22Rv1 (cell line): ENCODE results near the gene NNMT.

Source experiments
- H3K27ac ChIP-seq: fragments of 450-650 bp; 2 replicates; pipeline ENCODE4 v1.5.1; 2017
- ZFX ChIP-seq: fragments of 450-650 bp; IDR thresholded peaks from 2 replicates; pipeline ENCODE4 v1.6.1; 2017; ENCODE audit warnings: antibody characterized with exemption, borderline replicate concordance
- TF ChIP-seq, protein P1 (sequence below): fragments of 450-650 bp; IDR thresholded peaks from 2 replicates; pipeline ENCODE4 v1.5.1; 2017; ENCODE audit warnings: mild to moderate bottlenecking

The NNMT gene

DNA sequence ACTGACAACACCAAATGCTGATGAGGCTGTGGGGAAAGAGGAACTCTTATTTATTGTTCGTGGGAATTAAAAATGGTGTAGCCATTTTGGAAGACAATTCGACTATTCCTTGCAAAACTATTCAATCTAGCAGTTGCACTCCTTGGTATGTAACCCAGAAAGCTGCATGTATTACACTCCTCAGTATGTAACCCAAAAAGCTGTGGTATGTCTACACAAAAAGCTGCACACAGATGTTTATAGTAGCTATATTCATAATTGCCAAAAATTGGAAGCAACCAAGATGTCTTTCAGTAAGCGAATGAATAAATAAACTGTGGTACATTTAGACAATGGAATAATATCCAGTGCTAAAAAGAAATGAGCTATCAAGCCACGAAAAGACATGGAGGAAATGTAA, 4.9 kb downstream of the NNMT start:
- H3K27ac ChIP-seq = no peak overlapping the region
- TF ChIP-seq, protein P1, sequence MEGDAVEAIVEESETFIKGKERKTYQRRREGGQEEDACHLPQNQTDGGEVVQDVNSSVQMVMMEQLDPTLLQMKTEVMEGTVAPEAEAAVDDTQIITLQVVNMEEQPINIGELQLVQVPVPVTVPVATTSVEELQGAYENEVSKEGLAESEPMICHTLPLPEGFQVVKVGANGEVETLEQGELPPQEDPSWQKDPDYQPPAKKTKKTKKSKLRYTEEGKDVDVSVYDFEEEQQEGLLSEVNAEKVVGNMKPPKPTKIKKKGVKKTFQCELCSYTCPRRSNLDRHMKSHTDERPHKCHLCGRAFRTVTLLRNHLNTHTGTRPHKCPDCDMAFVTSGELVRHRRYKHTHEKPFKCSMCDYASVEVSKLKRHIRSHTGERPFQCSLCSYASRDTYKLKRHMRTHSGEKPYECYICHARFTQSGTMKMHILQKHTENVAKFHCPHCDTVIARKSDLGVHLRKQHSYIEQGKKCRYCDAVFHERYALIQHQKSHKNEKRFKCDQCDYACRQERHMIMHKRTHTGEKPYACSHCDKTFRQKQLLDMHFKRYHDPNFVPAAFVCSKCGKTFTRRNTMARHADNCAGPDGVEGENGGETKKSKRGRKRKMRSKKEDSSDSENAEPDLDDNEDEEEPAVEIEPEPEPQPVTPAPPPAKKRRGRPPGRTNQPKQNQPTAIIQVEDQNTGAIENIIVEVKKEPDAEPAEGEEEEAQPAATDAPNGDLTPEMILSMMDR = no peak
- no peak for TF ChIP-seq ZFX

DNA sequence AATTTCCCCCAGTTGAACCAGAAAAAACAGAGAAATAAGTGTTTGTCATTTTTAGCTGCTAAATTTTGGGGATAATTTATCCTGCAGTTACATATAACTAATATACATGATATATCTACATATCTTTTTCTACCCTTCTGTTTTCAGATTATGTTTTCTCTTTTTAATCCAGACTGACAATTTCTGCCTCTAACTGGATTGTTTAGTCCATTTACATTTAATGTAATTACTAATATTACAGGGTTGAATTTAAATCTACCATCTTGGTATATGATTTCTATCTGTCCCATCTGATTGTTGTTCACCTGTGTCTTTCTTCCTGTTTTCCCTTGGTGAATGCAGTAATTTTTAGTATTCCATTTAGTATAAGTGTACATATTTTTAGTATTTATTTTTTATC, 5.7 kb downstream of the NNMT start:
- no peak overlapping the region for H3K27ac ChIP-seq

DNA sequence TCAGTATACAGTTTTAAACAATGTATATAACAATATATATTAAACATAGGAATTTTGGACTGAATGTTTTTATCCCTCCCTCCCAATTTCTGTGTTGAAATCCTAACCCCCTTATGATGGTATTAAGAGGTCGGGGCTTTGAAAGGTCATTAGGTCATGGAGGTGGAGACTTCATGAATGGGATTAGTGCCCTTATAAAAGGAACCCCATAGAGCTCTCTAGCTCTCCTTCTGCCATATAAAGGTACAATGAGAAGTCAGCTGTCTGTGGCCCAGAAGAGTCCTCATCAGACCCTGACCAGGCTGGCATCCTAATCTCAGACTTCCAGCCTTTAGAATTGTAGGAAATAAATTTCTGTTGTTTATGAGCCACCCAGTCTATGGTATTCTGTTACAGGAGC, 6.5 kb downstream of the NNMT start:
- H3K27ac ChIP-seq = no peak overlapping the region
- TF ChIP-seq, protein P1 = no peak

More for the DNA sequence above, 5.7 kb downstream of the NNMT start:
- TF ChIP-seq, protein P1 = no peak
- TF ChIP-seq ZFX = no peak

DNA sequence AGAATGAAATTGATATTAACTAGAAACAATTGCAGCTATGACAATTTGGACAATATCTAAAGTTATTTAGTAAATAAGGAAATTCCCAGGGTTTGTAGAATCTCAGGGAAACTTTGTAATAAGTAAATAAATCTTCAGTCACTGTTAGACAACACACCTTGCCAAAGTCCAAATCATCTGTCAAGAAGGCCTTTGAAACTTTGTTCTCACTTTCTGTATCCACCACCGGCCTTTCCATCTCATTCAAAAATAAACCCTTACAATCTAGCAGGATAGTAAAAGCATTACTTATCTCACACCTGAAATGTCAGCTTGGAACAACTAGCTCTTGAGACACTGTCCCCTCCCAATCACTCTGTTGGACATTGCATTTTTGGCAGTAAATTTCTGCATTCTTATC, 7.9 kb downstream of the NNMT start:
- H3K27ac ChIP-seq = no peak overlapping the region
- TF ChIP-seq ZFX = no peak
- TF ChIP-seq, protein P1 = no peak

DNA sequence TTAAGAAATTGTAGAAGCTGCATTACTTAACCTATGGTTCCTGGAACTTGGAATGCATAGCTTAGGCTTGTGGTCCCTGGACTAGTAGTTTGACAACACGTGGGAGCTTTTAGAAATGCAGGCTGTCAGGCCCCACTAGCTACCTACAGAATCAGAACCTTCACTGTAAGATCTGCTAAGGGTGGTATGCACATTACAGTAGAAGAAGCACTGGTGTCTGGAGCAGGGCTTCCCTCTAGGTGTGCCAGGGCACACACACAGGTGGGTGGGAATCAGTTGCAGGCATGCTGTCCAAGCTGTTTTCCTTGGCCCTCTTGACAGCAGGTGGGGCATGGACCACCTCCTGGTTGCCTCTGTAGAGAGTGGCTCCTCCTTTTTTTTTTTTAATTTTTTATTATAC, 8.8 kb downstream of the NNMT start:
- H3K27ac ChIP-seq = no peak overlapping the region
- TF ChIP-seq, protein P1 = no peak
- no peak for TF ChIP-seq ZFX

DNA sequence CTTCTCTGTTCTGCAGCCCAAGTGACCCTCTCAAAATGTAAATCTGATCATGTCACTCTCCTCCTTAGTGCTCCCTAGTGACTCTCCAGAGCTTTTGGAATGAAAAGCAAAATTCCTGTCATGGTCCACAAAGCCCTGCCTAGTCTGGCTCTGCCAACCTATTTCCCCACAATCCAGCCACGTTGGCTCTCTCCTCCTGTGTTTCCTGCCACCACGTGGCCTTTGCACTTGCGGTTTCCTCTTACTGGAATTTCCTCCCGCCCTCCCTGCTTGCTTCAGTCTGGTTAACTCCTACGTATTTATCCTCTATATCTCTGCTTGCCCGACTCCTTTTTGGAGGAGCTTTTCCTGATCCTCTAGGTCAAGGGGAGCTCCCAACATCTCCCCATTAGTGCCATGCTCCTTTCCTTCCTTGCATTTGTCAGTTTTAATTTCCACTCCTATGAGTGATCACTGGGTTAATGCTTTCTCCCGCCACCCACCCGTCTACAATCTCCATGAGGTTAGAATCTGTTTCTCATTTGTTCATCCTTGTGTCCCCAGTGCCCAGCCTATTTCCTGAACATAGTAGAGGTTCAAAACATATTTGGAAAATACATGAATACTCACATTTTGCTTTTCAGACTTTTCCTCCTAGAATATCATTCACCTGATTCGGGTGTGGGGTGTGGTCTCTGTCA, 11.5 kb downstream of the NNMT start:
- TF ChIP-seq, protein P1 = no peak
- TF ChIP-seq ZFX = no peak
- no peak overlapping the region for H3K27ac ChIP-seq

DNA sequence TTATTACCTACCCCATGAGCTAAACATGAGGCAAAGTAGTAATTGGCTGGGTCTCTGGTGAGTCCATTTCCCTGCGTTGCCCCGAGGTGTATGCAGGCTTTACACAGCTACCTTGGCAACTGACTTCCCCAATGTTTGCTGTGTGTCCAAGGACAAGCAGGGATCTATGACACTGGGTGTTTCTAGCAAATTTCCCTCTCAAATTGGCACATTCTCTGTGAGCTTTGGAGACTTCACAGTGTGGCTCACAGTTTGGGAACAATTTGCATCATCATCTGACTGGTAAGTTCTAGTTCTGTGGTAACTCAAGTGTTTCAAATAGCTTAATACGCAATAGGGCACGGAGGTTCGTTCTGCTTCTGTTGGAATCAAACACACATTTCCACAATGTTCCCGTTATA, 12.5 kb downstream of the NNMT start:
- no peak overlapping the region for H3K27ac ChIP-seq

More for the DNA sequence above, 12.5 kb downstream of the NNMT start:
- TF ChIP-seq, protein P1 = no peak
- no peak for TF ChIP-seq ZFX
